Measurements from ENCODE around the gene GUCY2C. TPM values are rescaled to one million over a fixed set of nuclear protein-coding genes. Genes with fewer than 3 reads are reported as not detected.
A peak's percentile ranks its signal among the peaks of the same experiment; 100 is the strongest.
"Not testable (repeated sequence)": the region's sequence is repeated elsewhere in the genome, so short reads cannot be mapped to it uniquely, and the experiment has no call there.

The GUCY2C gene
- not detected for total RNA-seq

- DNase-seq (ENCODE audit: low spot score) = no peak
Observed at GRCh38 chr12:14696265-14696741, at the start of gene GUCY2C. TSS of gene GUCY2C (minus strand) at chr12:14696599. CDS start at chr12:14696448, 151 bp downstream.

- no peak for DNase-seq (ENCODE audit: low spot score)
Observed at GRCh38 chr12:14743061-14743460, 46.7 kb upstream of the GUCY2C start.

GRCh38 chr12:14741942-14742341, 45.5 kb upstream of the GUCY2C start:
- no peak for DNase-seq (ENCODE audit: low spot score)

- DNase-seq (ENCODE audit: low spot score) = no peak
Observed at GRCh38 chr12:14741153-14741552, 44.8 kb upstream of the GUCY2C start.

GRCh38 chr12:14736441-14736840, 40.0 kb upstream of the GUCY2C start:
- DNase-seq (ENCODE audit: low spot score) = not testable (repeated sequence)

- no peak for DNase-seq (ENCODE audit: low spot score)
Observed at GRCh38 chr12:14731821-14732220, 35.4 kb upstream of the GUCY2C start.

- no peak for DNase-seq (ENCODE audit: low spot score)
Observed at GRCh38 chr12:14729586-14729985, 33.2 kb upstream of the GUCY2C start.

GRCh38 chr12:14723763-14724162, 27.4 kb upstream of the GUCY2C start:
- peak; percentile 57 for DNase-seq (ENCODE audit: low spot score)

GRCh38 chr12:14716848-14717444, 20.5 kb upstream of the GUCY2C start:
- DNase-seq (ENCODE audit: low spot score) = no peak

GRCh38 chr12:14714437-14714836, 18.0 kb upstream of the GUCY2C start:
- DNase-seq (ENCODE audit: low spot score) = no peak

- no peak for DNase-seq (ENCODE audit: low spot score)
Observed at GRCh38 chr12:14710632-14711320, 14.4 kb upstream of the GUCY2C start.

GRCh38 chr12:14701809-14702568, 5.6 kb upstream of the GUCY2C start:
- no peak for DNase-seq (ENCODE audit: low spot score)

- DNase-seq (ENCODE audit: low spot score) = no peak
Observed at GRCh38 chr12:14700935-14701334, 4.5 kb upstream of the GUCY2C start.

GRCh38 chr12:14699923-14700322, 3.5 kb upstream of the GUCY2C start:
- no peak for DNase-seq (ENCODE audit: low spot score)

GRCh38 chr12:14698555-14698954, 2.2 kb upstream of the GUCY2C start:
- DNase-seq (ENCODE audit: low spot score) = no peak

GRCh38 chr12:14695715-14696141, 671 bp downstream of the GUCY2C start:
- DNase-seq (ENCODE audit: low spot score) = no peak

- DNase-seq (ENCODE audit: low spot score) = no peak
Observed at GRCh38 chr12:14694970-14695369, 1.4 kb downstream of the GUCY2C start.

GRCh38 chr12:14694145-14694714, 2.2 kb downstream of the GUCY2C start:
- DNase-seq (ENCODE audit: low spot score) = no peak

GRCh38 chr12:14693116-14693515, 3.3 kb downstream of the GUCY2C start:
- no peak for DNase-seq (ENCODE audit: low spot score)

- DNase-seq (ENCODE audit: low spot score) = peak; percentile 56
Observed at GRCh38 chr12:14691560-14691959, 4.8 kb downstream of the GUCY2C start.

- DNase-seq (ENCODE audit: low spot score) = no peak
Observed at GRCh38 chr12:14689996-14690395, 6.4 kb downstream of the GUCY2C start.

GRCh38 chr12:14689144-14689543, 7.3 kb downstream of the GUCY2C start:
- no peak for DNase-seq (ENCODE audit: low spot score)
